ENCODE data around the gene PIK3R1.

Gene PIK3R1

DNA sequence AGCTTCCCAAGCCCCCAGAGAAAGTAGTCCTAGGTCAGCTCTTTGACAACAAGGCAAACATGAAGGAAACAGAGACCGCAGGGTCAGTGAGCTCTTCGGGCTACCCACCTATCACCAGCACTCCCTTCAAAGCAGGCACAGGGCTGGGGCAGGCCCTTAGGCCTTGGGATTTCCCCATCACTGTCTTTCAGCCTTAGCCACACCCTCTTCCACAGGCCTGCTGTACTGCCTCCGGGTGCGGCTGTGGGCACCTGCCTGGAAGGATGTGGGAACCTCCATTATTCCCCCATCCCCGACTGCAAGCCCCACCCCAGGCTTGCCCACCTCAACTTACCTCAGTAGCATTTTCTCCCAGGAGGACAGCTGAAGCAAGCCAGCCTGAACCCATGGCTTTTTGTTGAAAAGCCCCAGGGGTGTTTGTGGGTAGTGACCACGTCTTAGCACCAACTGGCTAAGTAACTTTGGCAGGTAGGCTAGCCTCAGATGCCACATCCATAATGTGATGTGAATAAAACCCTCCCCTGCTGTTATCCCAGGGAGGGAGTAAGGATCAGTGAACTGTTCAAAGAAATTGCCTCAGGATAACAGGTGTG lies 100.2 kb downstream of the PIK3R1 start:
- Histone ChIP-seq H3K27me3 (ENCODE audit: control insufficient read depth in 2 of 2, insufficient read depth in 2 of 2, low read length in 2 of 2) (no peaks in the 10 kb centered on the region), H3K36me3 (ENCODE audit: control insufficient read depth in 2 of 2, insufficient read depth in 2 of 2, low read length in 2 of 2) (no peaks in the 10 kb centered on the region), H3K27ac (ENCODE audit: low read depth in 2 of 2, low read length in 2 of 2) (no peak overlapping the region), H3K9me3 (ENCODE audit: control insufficient read depth in 2 of 2, low read length in 2 of 2) (no peaks in the 10 kb centered on the region), H3K9ac (ENCODE audit: low read depth in 1 of 2, low read length in 2 of 2) (no peak overlapping the region), H3K4me1 (ENCODE audit: control insufficient read depth in 2 of 2, insufficient read depth in 2 of 2, low read length in 2 of 2) (peaks cover 0 to 15% of the 10 kb centered on the region in 2 donors), H3K4me3 (ENCODE audit: low read length in 2 of 2) (no peak overlapping the region)

DNA sequence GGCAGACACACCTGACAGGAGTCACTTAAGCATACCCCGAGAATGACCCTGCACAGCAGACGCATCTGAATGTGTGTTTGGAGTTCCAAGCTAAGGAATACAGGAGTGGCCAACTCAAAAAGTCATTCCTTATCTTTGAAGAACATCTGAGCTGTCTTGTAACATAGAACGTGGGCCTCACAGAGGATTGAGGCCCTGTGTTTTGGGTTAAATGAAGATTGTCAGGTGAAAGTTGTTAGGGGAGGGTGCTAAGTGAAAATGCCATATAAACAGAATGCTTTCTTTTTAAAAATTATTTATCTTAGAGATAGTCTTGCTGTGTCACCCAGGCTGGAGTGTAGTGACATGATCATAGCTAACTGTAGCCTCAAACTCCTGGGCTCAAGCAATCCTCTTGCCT lies 100.9 kb downstream of the PIK3R1 start:
- Histone ChIP-seq H3K36me3 (ENCODE audit: control insufficient read depth in 2 of 2, insufficient read depth in 2 of 2, low read length in 2 of 2) (no peaks in the 10 kb centered on the region), H3K4me3 (ENCODE audit: low read length in 2 of 2) (no peak overlapping the region), H3K9me3 (ENCODE audit: control insufficient read depth in 2 of 2, low read length in 2 of 2) (no peaks in the 10 kb centered on the region), H3K4me1 (ENCODE audit: control insufficient read depth in 2 of 2, insufficient read depth in 2 of 2, low read length in 2 of 2) (peaks cover 0 to 17% of the 10 kb centered on the region in 2 donors), H3K27me3 (ENCODE audit: control insufficient read depth in 2 of 2, insufficient read depth in 2 of 2, low read length in 2 of 2) (no peaks in the 10 kb centered on the region), H3K9ac (ENCODE audit: low read depth in 1 of 2, low read length in 2 of 2) (no peak overlapping the region), H3K27ac (ENCODE audit: low read depth in 2 of 2, low read length in 2 of 2) (no peak overlapping the region)

DNA sequence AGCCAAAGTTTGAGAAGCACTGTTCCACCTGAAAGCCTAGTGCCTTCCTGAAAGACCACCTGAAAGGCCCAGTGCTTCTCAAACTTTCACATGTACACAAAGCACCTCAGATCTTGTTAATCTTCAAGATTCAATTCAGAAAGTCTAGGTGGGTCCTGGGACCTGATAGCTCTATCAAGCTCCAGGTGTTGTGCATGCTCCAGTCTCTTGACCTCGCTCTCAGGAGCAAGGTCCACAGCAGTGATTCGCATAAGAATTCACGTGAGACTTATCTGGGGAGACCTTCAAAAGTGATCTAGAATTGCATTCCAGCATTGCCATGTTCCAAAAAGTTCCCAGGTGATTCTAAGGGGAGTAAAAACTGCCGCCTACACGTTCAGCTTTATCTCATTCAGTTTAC lies 102.1 kb downstream of the PIK3R1 start:
- no peaks in the 10 kb centered on the region for H3K27me3 ChIP-seq (ENCODE audit: control insufficient read depth in 2 of 2, insufficient read depth in 2 of 2, low read length in 2 of 2)
- no peaks in the 10 kb centered on the region for H3K9me3 ChIP-seq (ENCODE audit: control insufficient read depth in 2 of 2, low read length in 2 of 2)
- H3K27ac ChIP-seq (ENCODE audit: low read depth in 2 of 2, low read length in 2 of 2), result no peak overlapping the region
- H3K4me1 ChIP-seq (ENCODE audit: control insufficient read depth in 2 of 2, insufficient read depth in 2 of 2, low read length in 2 of 2), result peaks cover 0 to 17% of the 10 kb centered on the region in 2 donors
- no peaks in the 10 kb centered on the region for H3K36me3 ChIP-seq (ENCODE audit: control insufficient read depth in 2 of 2, insufficient read depth in 2 of 2, low read length in 2 of 2)
- H3K9ac ChIP-seq (ENCODE audit: low read depth in 1 of 2, low read length in 2 of 2), result no peak overlapping the region
- no peak overlapping the region for H3K4me3 ChIP-seq (ENCODE audit: low read length in 2 of 2)

DNA sequence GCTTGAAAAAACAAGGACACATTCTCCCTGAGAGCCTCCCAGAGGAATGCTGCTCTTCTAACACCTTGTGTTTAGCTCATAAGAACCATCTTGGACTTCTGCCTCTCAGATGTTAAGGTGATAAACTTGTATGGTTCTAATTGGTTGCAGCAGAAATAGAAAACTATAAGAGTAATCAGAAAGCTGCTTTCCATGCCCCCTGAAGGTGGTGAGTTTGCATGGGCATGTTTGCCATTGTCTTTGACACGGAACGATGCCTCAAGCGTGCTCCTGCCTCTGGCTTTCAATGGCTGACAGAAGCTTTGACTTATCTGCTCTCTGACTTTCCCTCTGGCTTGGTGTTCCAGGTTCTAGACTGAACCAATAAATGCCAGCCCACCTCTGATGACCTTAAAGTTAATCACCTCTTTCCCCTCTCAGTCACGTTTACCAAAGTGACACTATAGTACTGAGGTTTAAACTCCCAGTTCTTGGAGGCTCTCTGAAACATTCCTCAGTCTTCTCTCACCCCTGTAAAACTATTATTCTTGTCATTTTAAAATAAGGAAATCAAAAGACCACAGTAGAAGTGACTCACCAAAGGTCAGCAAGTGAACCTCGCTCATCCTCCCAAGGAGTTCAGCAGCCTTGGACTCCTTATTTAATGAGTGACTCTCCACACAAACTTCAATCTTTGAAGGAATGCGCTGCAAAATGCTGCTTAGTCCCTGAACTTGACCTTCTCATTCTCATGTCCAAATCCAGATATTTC lies 103.6 kb downstream of the PIK3R1 start:
- no peaks in the 10 kb centered on the region for H3K27me3 ChIP-seq (ENCODE audit: control insufficient read depth in 2 of 2, insufficient read depth in 2 of 2, low read length in 2 of 2)

DNA sequence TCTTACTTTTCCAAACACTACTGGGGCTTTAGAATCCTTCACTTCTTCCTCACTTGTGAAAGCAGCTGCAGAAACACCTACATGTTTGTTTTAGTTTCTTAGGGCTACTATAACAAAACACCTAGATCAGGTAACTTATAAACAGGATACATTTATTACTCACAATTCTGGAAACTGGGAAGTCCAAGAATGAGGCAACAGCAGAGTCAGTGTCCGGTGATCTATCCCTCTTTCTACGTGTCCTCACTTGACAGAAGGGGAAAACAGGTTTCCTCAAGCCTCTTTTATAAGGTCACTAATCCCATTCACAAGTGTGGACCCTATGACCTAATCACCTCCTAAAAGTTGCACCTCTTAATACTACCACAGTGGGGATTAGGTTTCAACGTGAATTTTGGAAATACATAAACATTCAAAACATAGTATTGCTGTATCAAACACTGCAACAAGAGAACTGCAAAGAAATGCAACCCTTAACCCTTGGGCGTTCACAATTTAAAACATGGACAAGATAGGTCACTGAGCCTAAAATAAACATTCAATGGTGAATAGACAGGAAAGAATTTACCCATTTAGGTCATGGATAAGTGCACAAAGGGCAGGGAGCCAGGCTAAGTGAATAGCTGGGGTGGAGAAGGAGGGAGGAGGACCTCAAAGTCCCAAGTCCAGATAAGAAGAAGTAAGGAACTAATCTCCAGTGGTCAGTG lies 104.3 kb downstream of the PIK3R1 start:
- Histone ChIP-seq H3K4me1 (ENCODE audit: control insufficient read depth in 2 of 2, insufficient read depth in 2 of 2, low read length in 2 of 2) (peaks cover 0 to 17% of the 10 kb centered on the region in 2 donors), H3K9ac (ENCODE audit: low read depth in 1 of 2, low read length in 2 of 2) (no peak overlapping the region), H3K4me3 (ENCODE audit: low read length in 2 of 2) (no peak overlapping the region), H3K27me3 (ENCODE audit: control insufficient read depth in 2 of 2, insufficient read depth in 2 of 2, low read length in 2 of 2) (no peaks in the 10 kb centered on the region), H3K27ac (ENCODE audit: low read depth in 2 of 2, low read length in 2 of 2) (peak overlapping the region; percentile 45 to 72), H3K9me3 (ENCODE audit: control insufficient read depth in 2 of 2, low read length in 2 of 2) (no peaks in the 10 kb centered on the region), H3K36me3 (ENCODE audit: control insufficient read depth in 2 of 2, insufficient read depth in 2 of 2, low read length in 2 of 2) (no peaks in the 10 kb centered on the region)

More for the DNA sequence above, 103.6 kb downstream of the PIK3R1 start:
- Histone ChIP-seq H3K27ac (ENCODE audit: low read depth in 2 of 2, low read length in 2 of 2) (peak overlapping the region; percentile 42 to 45), H3K4me1 (ENCODE audit: control insufficient read depth in 2 of 2, insufficient read depth in 2 of 2, low read length in 2 of 2) (peaks cover 0 to 17% of the 10 kb centered on the region in 2 donors), H3K9me3 (ENCODE audit: control insufficient read depth in 2 of 2, low read length in 2 of 2) (no peaks in the 10 kb centered on the region), H3K4me3 (ENCODE audit: low read length in 2 of 2) (no peak overlapping the region), H3K36me3 (ENCODE audit: control insufficient read depth in 2 of 2, insufficient read depth in 2 of 2, low read length in 2 of 2) (no peaks in the 10 kb centered on the region), H3K9ac (ENCODE audit: low read depth in 1 of 2, low read length in 2 of 2) (no peak overlapping the region)

DNA sequence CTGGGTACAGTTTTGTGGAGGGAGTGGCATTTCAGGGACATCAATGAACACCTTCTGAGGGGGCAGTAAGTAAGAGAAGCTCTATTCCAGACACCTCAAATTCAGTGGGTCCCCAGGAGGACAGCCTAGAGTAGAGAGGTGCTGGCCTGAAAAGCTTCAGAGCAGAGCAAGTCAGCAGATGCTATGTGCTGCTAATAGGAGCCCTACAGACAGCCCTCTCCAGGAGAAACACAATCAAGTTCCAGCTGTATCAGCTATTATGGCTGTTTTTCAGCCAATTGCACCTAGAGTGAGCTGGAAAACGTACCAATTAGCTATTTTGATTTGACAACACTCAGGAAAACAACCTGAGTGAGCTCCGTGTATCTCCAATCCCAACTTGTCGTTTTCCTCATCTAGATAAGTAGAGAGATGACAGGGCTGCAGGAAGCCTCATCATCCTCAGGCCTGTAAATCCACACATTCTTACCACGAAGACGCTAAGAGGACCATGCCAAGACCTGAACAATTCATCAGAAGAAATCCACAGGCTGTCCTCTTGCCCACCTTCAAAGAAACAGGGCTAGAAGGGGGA lies 104.9 kb downstream of the PIK3R1 start:
- Histone ChIP-seq H3K27me3 (ENCODE audit: control insufficient read depth in 2 of 2, insufficient read depth in 2 of 2, low read length in 2 of 2) (no peaks in the 10 kb centered on the region), H3K27ac (ENCODE audit: low read depth in 2 of 2, low read length in 2 of 2) (peak overlapping the region in 1 of 2 donors; percentile 72), H3K36me3 (ENCODE audit: control insufficient read depth in 2 of 2, insufficient read depth in 2 of 2, low read length in 2 of 2) (no peaks in the 10 kb centered on the region), H3K9ac (ENCODE audit: low read depth in 1 of 2, low read length in 2 of 2) (no peak overlapping the region), H3K9me3 (ENCODE audit: control insufficient read depth in 2 of 2, low read length in 2 of 2) (no peaks in the 10 kb centered on the region), H3K4me1 (ENCODE audit: control insufficient read depth in 2 of 2, insufficient read depth in 2 of 2, low read length in 2 of 2) (peaks cover 0 to 17% of the 10 kb centered on the region in 2 donors), H3K4me3 (ENCODE audit: low read length in 2 of 2) (no peak overlapping the region)

DNA sequence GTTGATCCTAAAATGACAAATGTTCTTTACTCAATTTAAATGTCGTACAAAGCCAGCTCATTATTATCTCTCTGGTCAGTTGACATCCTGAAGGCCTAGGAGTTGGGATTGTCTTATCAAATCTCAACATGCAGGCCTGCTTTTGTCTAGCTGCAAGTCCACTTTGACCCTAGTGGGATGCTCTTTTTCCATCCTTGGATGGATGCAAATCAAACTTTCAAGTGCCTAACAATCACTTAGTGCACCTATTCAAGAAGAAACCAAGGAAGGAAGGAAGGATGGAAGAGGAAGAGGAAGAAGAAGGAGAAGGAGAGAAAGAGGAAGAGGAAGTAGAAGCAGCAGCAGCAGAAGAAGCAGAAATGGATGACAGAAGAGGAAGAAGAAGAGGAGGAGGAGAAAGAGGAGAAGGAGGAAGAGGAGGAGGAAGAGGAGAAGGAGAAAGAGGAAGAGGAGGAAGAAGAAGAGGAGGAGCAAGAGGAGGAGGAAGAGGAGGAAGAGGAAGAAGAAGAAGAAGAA lies 109.6 kb downstream of the PIK3R1 start:
- Histone ChIP-seq H3K27ac (ENCODE audit: low read depth in 2 of 2, low read length in 2 of 2) (no peak overlapping the region), H3K9me3 (ENCODE audit: control insufficient read depth in 2 of 2, low read length in 2 of 2) (no peaks in the 10 kb centered on the region), H3K4me3 (ENCODE audit: low read length in 2 of 2) (no peak overlapping the region), H3K27me3 (ENCODE audit: control insufficient read depth in 2 of 2, insufficient read depth in 2 of 2, low read length in 2 of 2) (no peaks in the 10 kb centered on the region), H3K36me3 (ENCODE audit: control insufficient read depth in 2 of 2, insufficient read depth in 2 of 2, low read length in 2 of 2) (no peaks in the 10 kb centered on the region), H3K9ac (ENCODE audit: low read depth in 1 of 2, low read length in 2 of 2) (no peak overlapping the region), H3K4me1 (ENCODE audit: control insufficient read depth in 2 of 2, insufficient read depth in 2 of 2, low read length in 2 of 2) (peaks cover 0 to 9% of the 10 kb centered on the region in 2 donors)

DNA sequence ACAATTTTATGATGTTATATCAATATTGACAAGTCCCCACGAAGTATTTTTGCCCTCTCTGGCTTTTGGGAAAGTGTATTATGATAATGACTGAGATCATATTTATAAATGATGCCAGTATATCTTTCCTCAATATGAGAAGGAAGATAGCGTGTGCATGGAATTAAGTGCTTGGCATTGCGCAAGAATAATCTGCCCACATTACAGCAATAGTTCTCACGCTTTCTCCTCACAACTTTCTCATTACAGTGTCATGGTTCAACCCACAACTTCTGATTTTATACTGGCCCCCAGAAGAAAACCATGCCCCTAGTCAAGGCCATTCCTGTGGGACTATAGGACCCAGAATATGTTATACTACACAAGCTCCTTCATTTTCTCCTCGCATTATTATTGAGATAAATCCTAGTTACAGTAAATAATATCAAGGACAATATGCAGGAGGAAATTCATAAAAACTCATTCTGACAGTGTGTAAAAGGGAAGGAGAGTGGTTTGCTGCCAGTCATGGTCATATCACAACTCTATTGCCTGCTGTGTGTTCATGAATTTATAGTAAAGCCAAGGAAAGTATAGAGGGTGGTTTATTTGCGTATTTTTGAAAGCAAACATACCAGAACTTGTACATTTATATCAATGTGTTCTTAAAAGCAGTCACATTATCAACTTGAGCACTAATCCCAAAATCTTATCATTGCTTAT lies 114.1 kb downstream of the PIK3R1 start:
- Histone ChIP-seq H3K27me3 (ENCODE audit: control insufficient read depth in 2 of 2, insufficient read depth in 2 of 2, low read length in 2 of 2) (no peaks in the 10 kb centered on the region), H3K4me1 (ENCODE audit: control insufficient read depth in 2 of 2, insufficient read depth in 2 of 2, low read length in 2 of 2) (peaks cover 4 to 11% of the 10 kb centered on the region in 2 donors), H3K36me3 (ENCODE audit: control insufficient read depth in 2 of 2, insufficient read depth in 2 of 2, low read length in 2 of 2) (no peaks in the 10 kb centered on the region), H3K9ac (ENCODE audit: low read depth in 1 of 2, low read length in 2 of 2) (no peak overlapping the region), H3K4me3 (ENCODE audit: low read length in 2 of 2) (no peak overlapping the region), H3K9me3 (ENCODE audit: control insufficient read depth in 2 of 2, low read length in 2 of 2) (no peaks in the 10 kb centered on the region), H3K27ac (ENCODE audit: low read depth in 2 of 2, low read length in 2 of 2) (no peak overlapping the region)

DNA sequence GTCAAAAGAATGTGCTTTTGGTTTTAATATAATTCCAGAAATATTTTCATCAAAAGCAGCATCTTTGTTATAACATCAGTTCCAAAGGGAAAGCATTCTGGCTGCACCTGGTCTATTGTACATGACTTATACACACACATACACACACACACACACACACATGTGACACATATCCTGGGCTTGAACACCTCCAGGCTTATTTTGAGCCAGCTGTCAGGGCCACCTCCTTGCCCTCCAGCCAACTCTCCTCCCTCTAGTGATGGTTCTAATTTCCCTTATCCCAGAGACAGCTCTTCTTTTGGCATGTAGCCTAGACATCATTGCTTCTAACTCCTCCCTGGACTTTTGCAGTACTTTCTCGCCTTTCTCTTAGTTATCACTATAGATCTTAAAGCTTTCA lies 115.0 kb downstream of the PIK3R1 start:
- Histone ChIP-seq H3K4me1 (ENCODE audit: control insufficient read depth in 2 of 2, insufficient read depth in 2 of 2, low read length in 2 of 2) (peaks cover 4 to 11% of the 10 kb centered on the region in 2 donors), H3K36me3 (ENCODE audit: control insufficient read depth in 2 of 2, insufficient read depth in 2 of 2, low read length in 2 of 2) (no peaks in the 10 kb centered on the region), H3K9ac (ENCODE audit: low read depth in 1 of 2, low read length in 2 of 2) (no peak overlapping the region), H3K27ac (ENCODE audit: low read depth in 2 of 2, low read length in 2 of 2) (no peak overlapping the region), H3K4me3 (ENCODE audit: low read length in 2 of 2) (no peak overlapping the region), H3K9me3 (ENCODE audit: control insufficient read depth in 2 of 2, low read length in 2 of 2) (no peaks in the 10 kb centered on the region), H3K27me3 (ENCODE audit: control insufficient read depth in 2 of 2, insufficient read depth in 2 of 2, low read length in 2 of 2) (no peaks in the 10 kb centered on the region)

All from mucosa of rectum (tissue), 2 donors.